Fibroblast of skin of right quadriceps (primary cell): ENCODE results near the gene CIBAR2.

Experiments
- DNase-seq: peaks from one replicate; pipeline ENCODE4 v3.0.0-alpha.2; 2013

The CIBAR2 gene

DNA sequence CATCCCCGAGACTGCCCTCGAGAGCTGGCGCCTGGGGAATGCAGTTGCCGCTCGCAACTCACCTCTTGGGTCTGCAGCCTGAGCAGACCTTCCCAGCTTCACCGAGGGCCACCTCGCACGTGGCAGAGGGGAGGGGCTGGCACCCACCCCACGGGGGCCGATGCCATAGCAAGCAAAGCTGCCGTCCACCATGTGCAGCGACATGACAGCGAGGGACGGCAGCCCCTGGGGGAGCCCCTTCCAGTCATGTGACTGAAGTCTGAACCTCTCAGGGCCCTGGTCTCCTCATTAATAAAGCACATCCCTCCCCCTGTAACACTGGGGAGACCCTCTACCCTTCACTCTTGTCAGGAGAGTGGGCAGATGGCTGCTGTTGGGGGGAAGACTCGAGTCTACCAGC, 30.5 kb downstream of the CIBAR2 start:
- DNase-seq: no peak

DNA sequence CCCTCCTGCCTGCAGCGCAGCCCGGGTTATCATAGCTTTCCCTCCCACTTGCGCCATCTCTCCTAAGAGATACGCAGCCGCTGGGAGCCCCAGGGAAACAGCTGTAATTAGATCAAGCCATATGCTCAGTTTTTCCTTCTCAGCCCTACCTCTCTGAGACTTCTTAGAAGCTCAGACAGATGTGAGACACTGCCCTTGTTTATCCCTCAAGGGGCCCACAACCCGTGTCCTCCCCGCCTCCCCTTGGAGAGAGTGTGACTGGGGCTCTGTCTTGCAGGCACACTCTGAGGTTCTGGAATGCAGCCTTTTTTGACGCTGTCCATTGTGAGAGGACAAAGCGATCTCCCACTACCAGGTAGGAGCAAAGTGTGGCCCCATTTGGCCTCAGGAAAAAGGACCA, 31.2 kb downstream of the CIBAR2 start:
- no peak for DNase-seq

DNA sequence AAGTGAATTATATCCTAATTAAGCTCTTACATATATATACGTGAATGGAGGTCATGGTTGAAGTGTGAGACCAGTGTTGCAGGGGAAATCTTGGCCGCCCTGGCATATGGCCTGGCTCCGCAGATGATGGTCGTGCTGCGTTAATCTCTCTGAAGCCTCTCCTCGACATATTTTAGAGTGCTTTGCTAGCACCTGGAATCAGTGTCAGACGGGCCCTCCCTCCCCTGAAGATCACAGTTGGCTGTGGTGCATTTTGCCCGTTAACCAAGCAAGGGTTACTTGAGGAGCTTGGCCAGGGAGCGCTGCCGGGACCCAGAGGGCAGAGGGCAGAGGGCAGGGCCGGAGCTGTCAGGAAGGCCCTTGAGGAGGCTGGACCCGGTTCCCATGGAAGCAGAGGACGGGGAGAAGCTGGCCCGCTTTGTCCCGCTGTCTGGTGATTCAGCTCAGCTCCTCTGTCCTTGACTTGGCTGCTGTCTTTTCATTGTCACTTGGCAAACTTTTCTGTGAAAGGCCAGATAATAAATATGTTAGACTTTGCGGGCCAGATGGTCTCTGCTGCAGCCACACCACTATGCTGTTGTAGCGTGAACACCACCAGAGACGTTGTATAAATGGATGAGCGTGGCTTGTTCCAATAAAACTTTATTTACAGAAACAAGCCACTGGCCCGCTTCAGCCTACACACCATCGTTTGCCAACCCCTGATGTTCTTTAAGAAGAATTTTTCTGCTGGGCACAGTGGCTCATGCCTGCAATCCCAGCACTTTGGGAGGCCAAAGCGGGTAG, 32.3 kb downstream of the CIBAR2 start:
- no peak for DNase-seq

DNA sequence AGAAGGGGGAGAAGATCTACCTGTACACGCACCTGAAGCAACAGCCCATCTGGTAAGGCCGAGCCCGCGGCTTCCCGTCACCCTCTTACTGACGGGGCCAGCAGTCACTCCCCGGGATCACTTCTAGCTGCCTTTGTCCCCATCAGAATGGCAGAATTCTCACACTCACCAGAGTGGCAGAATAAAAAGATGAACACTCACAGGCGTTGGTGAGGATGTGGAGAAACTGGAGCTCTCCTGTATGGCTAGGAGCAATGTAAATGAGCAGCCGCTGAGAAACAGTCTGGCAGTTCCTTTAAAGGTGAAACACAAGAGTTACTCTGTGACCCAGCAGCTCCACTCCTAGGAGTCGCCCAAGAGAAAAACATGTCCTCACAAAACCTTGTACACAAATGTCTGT, 33.3 kb downstream of the CIBAR2 start:
- DNase-seq: no peak

DNA sequence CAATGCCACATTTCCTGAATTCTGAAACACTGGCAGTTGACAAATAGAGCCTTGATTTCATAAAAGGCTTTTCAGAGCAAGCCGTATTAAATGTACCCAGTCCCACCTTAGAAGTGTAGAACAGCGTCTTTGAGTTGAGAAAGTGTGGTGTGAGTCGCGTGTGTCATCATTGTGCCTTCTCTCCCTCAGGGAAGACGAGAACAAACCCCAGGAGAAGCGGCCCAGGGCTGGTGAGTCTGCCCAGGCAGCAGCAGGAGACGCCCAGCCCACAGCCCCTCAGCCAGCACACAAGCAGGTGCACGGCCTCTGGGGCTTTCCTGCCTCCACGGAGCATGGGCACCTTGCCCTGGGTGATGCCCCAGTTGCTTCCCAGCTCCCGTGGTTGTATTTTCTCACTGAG, 34.0 kb downstream of the CIBAR2 start:
- no peak for DNase-seq

DNA sequence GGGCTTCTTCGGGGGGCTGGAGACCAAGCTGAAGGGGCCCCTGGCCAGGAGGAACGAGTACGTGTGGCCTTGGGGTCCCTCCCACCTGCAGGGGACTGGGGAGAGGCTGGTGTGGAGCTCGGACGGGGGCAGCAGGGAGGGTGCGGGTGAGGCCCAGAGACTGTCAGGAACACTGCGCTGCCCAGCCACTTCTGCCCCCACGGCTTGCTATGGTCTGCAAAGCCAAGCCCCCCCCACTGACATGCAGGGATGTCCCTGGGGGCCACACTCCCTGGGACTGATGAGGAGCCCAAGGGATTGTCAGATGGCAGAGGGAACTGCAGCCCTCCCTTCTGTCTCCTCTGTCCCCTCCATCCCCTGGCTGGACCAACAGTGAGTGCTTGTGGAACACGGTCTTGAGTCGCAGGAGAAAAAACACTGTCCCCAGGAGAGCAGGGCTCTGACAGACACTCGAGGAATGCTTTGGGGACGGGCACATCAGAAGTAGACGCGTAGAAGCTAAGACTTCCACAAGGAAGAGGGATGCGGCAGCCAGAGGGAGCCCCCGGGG, 34.6 kb downstream of the CIBAR2 start:
- no peak for DNase-seq

DNA sequence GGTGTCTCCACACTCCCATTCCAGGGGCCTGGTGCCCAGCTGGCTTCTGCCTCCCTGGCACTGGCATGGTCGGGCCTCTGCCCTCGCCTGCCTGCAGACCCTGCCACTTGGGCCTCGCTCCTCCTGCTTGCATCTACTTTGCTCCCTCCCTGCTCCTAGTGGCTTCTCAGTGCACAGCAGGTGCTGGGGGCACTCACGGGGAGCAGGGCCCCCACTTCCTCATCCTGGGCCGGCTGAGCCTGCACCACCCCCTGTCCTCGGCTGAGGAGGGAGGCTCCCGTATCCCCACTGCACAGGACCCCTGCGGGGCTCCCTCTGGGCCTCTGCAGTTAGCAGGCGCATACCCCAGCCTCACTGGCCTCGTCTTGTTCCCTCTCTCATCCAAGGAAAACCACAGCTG, 35.2 kb downstream of the CIBAR2 start:
- DNase-seq: no peak

DNA sequence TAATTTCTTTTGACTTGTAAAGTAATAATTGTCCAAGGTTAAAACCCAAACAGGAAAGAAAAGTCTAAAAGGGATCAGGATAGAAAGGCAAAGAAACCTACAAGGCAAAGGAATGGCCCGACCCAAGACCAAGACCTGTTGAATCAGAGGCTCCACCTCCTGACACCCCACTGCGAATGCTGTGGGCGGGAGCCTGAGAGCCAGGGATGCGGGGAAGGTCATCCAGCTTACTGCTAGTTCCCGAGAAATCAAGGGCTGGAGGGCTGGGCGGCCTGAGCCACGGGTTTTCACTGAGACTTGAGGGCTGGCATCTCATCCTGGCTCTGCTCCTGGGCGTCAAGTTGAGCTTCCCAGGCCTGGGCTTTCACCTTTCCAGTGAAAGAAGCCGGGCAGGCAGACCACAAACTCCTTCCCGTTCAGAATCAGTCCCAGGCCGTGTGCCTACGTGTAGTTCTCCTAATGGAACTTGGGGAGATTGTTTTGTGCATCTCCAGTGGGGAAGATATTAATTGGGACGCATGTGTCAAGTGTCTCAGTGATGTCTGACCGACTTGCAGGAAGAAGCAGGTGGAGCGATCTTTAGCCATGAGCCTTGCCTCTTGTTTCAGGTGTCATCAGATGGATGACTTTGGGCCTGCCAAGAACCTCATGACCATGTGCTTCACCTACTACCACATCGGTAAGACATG, 36.9 kb downstream of the CIBAR2 start:
- no peak for DNase-seq

DNA sequence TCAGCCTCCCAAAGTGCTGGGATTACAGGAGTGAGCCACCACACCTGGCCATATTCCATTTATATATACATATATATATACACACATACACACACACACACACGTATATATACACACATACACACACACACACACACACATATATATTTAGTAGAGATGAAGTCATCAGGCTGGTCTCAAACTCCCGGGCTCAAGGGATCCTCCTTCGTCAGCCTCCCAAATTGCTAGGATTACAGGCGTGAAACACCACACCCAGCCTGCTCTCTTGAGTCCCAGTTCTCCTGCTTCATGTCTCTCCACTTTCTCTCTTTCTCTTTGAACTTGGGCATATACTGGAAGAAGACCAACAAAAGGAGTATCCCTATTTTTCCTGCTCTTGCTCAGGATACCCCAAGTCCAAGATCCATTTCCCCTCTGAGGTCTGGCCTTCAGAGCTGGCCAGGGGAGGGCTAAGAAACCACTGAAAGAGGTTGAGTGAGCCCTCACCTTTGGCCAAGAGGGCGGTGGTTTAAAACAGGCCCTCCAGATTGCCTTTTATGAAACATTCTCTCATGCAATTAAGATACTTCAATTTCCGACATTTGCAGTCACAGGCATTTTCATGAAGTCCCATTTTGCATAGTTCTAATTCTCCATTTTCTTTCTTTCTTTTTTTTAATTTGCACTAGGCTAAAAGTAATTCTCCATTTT, 37.9 kb downstream of the CIBAR2 start:
- no peak for DNase-seq

DNA sequence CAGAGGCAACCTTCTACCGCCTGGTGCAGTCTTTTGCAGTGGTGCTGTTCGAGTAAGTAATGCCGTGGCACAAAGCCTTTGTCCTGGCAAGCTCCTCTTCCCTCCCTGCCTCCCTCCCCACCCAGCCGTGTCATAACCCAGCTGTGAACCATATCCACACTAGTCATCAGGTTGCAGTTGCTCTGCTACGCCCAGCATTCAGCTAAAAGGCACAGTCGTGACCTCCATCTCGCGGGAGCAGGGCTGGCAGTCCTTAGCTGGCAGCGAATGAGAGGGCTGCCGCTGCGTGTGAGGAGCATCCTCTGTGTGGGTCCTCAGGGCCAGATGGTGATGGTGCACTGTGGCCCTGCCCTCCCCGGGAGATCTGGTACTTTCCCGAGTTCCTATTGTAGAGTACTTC, 39.3 kb downstream of the CIBAR2 start:
- peak; percentile 46 for DNase-seq

DNA sequence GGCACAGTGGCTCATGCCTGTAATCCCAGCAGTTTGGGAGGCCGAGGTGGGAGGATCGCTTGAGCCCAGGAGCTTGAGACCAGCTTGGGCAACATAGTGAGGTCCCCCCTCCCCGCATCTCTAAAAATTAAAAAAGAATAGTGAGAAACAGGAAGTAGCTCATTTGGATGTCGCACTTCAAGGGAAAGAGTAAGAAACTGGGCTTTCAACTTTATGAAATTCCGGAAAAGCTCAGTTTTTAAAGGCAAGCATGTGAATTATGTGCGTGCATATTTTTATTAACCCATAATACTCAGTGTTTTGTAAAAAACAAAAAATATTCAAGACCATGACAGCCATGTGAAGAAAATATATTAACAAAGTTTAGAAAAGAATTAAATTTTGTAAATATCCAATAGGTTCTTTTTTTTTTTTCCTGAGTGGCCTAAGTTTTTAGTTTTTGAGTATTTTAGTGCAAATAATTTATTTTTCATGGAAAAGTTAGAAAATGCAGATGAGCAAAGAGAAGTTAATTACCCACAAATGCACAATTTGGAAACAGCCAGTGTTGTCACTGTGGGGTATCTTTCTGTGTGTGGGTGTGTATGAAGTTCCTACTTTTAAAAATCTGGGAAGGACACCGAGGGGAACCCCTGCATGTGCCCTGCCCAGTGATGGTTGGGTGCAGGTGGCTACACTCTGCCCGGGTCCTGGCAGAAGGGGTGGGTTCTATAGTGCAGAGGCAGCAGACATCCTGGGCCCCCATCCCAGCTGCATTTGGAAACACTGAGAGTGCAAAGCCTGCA, 40.0 kb downstream of the CIBAR2 start:
- DNase-seq: no peak

DNA sequence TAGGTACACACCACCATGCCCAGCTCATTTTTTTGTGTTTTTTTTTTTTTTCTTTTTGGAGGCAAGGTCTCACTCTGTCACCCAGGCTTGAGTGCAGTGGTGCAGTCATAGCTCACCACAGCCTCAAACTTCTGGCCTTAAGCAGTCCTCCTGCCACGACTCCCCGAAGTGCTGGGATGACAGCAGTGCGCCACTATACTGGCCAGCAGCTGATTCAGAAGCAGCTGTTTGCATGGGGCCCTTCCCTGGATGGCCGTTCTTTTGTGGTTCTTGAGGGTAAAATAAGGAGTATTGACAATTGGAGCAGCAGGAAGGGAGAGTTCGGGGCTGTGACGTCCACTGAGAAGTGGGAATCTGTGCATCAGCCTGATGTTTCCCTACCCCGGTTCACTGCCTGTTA, 43.1 kb downstream of the CIBAR2 start:
- DNase-seq: no peak

DNA sequence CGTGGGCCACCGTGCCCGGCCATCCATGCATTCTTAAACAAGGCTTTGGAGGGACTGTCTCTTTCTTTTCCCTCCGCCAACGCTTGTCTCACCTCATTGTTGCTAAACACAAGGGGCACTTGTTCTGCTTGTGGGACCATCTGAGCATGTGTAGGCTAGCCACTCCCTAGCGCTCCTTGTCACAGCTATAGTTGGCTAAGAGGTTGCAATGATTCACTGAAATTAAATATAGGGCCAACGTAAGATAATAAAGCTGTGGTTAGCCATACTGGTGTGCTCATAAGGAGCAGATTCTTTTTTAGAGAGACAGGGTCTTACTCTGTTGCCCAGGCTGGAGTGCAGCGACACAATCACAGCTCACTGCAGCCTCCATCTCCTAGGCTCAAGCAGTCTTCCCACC, 43.5 kb downstream of the CIBAR2 start:
- peak; percentile 20 for DNase-seq

DNA sequence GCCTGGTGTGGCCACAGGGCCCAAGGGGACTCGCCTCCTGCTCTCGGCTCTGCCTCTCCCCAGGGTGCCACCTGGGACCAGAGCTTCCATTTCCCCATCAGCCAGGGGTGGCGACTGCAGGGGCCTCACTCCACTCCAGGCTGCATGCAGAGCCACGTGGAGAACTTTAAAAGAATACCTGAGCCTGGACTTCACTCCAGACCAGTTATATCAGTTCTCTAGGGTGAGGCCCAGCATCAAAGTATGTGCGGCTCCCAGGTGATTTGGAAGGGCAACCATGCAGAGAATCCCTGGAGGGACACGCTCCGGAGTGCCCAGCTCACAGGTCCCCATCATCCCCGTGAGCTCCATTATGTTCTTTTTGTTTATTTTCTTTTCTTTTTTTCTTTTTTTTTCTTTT, 44.8 kb downstream of the CIBAR2 start:
- DNase-seq: no peak

DNA sequence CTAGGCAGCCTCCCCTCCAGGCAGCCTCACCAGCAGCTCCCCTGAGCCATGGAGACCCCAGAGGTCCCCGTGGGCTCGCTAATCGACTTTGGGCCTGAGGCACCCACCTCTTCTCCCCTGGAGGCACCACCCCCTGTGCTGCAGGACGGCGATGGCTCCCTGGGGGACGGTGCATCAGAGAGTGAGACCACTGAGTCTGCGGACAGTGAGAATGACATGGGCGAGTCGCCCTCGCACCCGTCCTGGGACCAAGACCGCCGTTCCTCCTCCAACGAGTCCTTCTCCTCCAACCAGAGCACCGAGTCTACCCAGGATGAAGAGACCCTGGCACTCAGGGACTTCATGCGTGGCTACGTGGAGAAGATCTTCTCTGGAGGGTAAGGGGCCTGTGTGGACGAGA, 45.2 kb downstream of the CIBAR2 start:
- no peak for DNase-seq

DNA sequence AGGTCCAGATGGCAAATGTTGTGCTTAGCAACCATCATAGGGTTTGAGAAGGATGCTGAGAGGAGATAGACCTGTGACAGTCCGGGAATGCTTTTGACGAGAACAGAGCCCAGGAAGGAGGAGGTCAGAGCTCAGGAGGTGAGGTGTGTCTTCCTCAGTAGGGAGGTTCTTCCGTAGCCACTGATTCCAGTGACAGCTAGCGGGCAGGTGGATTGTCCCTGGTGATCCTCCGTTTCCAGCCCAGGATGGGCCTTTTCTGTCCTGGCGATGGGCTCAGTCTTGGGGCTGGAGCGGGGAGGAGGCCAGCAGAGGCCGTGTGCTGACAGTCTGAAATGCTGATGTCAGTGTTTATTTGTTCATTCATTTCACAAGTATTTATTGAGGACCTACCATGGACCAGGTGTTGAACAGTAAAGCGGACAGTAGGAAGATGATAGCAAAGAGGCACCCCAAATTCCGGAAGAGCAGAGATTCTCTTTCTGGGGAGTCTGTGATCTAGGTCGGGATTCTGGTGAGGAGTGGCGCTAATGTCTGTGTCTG, 45.9 kb downstream of the CIBAR2 start:
- no peak for DNase-seq

DNA sequence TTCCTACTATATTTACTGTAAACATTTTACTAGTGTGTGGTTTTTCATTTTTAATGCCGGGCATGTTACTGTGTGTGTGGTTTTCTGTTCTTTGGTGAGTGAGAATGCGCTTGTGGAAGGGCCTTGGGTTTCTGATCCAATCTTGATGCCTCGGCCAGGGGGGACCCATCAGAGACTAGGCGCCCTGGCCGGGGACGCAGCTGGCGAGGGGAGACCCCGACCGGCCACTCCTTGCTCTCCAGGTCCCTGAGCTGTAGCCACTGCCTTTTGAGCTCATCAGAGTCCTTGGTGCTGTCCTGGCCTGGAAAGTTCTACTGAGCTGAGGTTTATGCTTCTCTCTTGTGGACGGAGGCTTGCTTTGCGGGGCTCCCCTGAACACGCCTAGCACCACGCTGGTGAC, 47.2 kb downstream of the CIBAR2 start:
- DNase-seq: no peak

DNA sequence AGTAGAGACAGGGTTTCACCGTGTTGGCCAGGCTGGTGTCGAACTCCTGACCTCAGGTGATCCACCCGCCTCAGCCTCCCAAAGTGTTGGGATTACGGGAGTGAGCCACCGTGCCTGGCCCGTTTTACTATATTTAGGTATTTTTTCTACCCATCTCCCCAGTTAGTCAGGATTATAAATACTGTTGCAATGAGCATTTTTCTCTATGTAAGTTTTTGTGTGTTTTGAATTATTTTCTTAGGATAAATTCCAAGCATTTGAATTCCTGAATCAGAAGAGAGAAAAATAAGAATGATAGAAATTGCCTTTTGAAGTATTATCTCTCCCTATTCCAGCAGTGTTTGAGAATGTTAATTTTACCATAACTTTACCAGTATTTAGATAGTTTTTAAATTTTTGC, 48.1 kb downstream of the CIBAR2 start:
- DNase-seq: no peak

DNA sequence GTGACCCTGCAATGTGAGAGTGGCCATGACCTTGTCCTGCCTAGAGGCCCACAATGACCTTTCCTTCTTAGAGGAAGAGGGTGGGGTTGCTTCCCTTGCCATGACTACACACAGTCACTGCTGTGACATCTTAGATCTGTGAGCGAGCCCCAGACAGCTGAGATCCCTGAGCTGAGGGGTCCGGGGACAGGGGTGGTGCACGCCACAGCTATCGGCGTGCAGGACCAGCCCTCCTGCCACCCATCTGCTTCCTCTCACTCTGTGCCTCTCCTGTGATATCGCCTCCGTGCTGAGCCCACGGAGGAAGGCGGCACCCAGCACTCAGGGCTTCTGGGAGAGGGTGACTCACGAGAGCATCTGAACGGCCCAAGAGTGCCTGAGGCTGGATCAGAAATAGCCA, 49.4 kb downstream of the CIBAR2 start:
- DNase-seq: no peak

DNA sequence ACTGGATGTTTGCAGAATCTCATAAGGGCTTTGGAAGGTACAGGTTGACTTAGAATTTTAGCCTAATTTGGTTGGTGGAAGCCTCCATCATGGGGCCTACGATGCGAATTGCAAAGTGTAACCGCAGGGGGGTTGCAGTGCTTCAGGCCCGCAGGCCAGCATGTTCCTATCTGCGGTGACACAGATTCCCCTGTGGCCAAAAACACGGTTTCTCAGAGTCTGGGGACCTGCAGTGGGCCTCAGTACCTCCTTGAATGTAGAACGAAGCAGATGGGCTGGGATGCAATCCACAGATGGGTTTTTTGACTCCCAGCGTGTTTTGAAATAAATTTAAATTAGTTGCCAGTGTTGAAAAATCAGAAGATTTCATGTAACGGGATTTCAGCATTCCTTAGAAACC, 49.9 kb downstream of the CIBAR2 start:
- DNase-seq: no peak

DNA sequence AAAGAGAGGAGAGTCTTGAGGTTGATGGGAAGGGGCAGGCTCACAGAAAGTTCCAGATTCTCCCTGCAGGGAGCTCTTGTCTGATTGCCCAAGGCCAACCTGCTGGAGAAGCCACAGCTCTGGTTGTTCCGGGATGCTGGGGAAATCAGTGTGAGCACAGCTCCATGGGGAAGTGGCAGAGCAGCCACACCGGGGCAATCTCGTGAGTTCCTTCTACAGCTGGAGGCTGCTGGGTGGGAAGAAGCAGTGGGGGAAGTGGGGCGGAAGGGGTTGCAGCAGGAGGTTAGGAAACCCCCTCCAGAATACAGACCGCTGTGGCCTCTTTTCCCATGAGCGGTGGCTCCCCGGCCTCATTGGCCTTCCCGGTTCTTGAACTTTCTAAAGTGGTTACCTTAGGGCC, 50.7 kb downstream of the CIBAR2 start:
- DNase-seq: no peak

DNA sequence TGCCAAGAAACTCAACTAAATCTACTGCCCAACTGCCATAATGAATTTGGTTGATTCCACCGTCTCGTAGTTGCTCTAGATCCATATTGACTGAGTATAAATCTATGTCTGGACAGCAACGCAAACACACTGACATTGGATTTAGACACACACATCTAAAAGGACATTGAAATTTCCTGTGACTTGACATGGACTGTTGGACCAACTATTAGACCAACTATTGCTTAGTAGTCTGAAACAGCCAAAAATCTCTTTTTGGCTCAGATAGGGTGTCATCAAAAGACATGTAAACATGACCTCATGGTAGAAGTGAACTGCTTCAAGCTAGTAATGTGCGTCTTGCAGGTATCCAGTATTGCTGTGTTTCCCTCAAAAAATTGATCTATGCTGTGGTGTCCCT, 53.4 kb downstream of the CIBAR2 start:
- no peak for DNase-seq

DNA sequence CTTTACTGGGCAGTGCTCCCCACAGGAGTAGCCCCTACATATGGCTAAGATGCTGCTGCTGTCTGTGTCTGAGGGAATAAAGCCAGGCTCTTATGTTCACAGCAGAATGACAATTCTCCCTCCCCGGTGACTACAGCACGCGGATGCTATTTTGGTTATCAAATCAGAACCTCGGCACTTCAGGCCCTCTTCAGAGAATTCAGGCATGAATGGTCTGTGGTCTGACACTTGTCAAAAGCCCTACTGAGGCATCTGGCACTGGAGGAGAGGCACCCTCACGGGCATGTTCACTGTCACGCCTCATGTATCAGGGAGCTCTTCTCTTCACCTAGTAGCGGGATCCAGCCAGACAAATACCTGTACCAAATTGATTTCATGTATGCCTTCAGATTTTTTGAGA, 54.3 kb downstream of the CIBAR2 start:
- DNase-seq: no peak
